GM18870 (cell line): ENCODE measurements around the gene THAP6.

Source experiments
- ATAC-seq: cut with Tn5 transposase; IDR thresholded peaks from one replicate; pipeline ENCODE4 v1.9.1; 2021; ENCODE audit warnings: moderate library complexity; ENCODE audit not compliant: unreplicated experiment

THAP6 gene

GRCh38 chr4:75566911-75567310 lies 52.6 kb downstream of the THAP6 start:
- ATAC-seq, result no peak

GRCh38 chr4:75567725-75568124 lies 53.5 kb downstream of the THAP6 start:
- no peak for ATAC-seq
